ENCODE data around the gene ZNF280B.
"Not testable (repeated sequence)": the region's sequence is repeated elsewhere in the genome, so short reads cannot be mapped to it uniquely, and the experiment has no call there.

The ZNF280B gene

GRCh38 chr22:22442928-22443709, 65.4 kb downstream of the ZNF280B start:
- no peak for TF ChIP-seq CTCF (IDR thresholded peaks at IDR 0.05; ENCODE audit: control extremely low read depth, extremely low read depth, low read depth, missing control alignments)
- ChIA-PET CTCF (no interaction called here), POLR2A (no interaction called here)
- no peak for DNase-seq (ENCODE audit: extremely low spot score)

- CTCF ChIA-PET = interaction anchor here (1.4 kb wide), 1 partner anchor 22 kb away, joined by 5 read pairs; no protein-coding TSS in a partner anchor
- DNase-seq (ENCODE audit: extremely low spot score); POLR2A ChIA-PET: not testable (repeated sequence)
Observed at GRCh38 chr22:22441626-22442025, 66.9 kb downstream of the ZNF280B start.

- no peak for DNase-seq (ENCODE audit: extremely low spot score)
- ChIA-PET POLR2A (no interaction called here), CTCF (interaction anchor here (1.4 to 2.7 kb wide), 4 partner anchors 10 to 24 kb away, joined by 5 to 13 read pairs (median 10); no protein-coding TSS in a partner anchor)
- TF ChIP-seq CTCF (IDR thresholded peaks at IDR 0.05; ENCODE audit: control extremely low read depth, extremely low read depth, low read depth, missing control alignments) = no peak
Observed at GRCh38 chr22:22440188-22440587, 68.4 kb downstream of the ZNF280B start.

All from GM10248 (cell line).